AG09309 (cell line): ENCODE results near the gene LCN1.

Experiments
- DNase-seq: peaks from one replicate; pipeline ENCODE4 v3.0.0-alpha.2; 2010; ENCODE audit warnings: low read depth
- H3K4me3 ChIP-seq: 2 replicates; pipeline ENCODE4 v1.5.1; 2011; ENCODE audit warnings: mild to moderate bottlenecking, low read depth, low read length, moderate library complexity; ENCODE audit not compliant: control insufficient read depth
- CTCF ChIP-seq: IDR thresholded peaks from 2 replicates; pipeline ENCODE4 v1.5.1; 2011; ENCODE audit warnings: mild to moderate bottlenecking, low read depth, low read length, inconsistent platforms; ENCODE audit not compliant: insufficient read depth, control insufficient read depth; ENCODE audit errors: missing control alignments

Gene LCN1

GRCh38 chr9:135478829-135479468, 42.3 kb upstream of the LCN1 start:
- no peak for DNase-seq
- H3K4me3 ChIP-seq: peak overlapping the region; percentile 38
- peak; percentile 23 for TF ChIP-seq CTCF

DNA sequence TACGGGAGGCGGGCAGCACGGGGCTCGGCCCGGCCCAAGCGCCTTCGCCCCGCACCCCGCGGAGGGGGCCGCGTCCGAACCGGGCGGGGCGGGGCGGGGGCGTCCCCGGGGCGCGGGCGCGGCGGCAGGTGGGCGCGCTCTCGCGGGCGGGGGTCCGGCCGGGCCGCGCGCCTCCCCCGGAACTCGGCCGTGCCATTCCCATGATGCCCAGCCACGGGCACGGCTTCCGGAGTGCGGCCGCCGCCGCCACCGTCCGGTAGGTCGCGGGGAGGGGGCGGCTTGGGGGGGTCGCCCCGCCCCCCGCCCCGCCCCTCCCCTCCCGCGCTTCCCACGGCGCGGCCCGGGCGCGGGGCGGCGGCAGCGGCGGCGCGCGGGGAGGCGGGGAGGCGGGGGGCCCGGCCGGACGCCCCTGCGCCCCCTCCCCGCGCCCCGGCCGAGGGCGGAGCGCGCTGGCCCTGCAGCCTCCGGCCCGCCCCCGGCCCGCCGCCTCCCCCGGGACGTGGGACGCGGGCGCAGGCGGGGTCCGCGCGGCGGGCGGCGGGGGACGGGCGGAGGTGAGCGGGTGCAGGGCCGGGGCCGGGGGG, 41.7 kb upstream of the LCN1 start, which contains the start of gene PPP1R26:
TSS of gene PPP1R26 (plus strand) at position 314 of the 584 bp plus-strand sequence. CDS start 4,729 bp downstream, outside the sequence.
- DNase-seq: no peak
- H3K4me3 ChIP-seq: peak within 1 kb of the TSS; percentile 86
- TF ChIP-seq CTCF: no peak

DNA sequence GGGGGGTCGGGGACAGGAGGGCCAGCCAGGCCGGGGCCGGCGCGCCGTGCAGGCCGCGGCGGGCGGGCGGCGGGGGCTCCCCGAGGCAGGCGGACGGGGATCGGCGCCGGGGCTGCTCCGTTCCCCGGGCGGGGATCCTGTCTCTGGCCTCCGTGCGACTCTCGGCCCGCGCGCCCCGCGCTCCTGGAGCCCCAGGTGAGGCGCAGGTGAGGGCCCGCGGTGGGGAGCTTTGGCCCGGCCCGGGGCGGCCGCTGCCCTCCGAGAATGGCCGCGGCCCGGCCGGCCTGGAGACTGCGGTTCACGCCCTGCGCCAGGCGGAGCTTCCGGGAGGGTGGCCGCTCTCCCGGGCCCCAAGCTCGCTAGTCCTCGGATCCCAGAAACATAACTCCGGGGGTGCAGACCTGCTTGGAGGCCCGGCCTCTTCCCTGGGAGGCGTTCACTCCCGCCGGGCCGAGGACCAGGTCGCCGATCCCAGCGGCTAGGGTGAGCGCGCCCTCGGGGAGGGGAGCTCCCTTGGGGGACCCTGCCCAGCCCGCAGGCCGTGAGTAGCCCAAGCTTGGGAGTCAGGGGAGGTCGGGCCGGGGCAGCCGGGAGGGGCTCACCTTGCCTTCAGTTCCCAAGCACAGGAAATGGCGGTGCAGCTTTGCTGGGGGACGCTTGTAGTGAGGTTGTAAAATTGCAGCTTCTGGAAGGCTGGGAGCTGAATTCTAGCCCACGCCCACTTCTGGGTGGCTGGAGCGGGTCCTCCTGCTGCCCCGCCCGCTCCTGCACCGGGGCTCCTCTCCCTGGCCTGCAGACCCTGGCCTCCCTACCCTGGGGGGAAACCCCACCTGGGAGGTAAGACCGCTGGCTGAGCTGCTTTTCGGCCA, 40.9 kb upstream of the LCN1 start:
- H3K4me3 ChIP-seq: peak overlapping the region; percentile 86
- no peak for DNase-seq
- no peak for TF ChIP-seq CTCF

DNA sequence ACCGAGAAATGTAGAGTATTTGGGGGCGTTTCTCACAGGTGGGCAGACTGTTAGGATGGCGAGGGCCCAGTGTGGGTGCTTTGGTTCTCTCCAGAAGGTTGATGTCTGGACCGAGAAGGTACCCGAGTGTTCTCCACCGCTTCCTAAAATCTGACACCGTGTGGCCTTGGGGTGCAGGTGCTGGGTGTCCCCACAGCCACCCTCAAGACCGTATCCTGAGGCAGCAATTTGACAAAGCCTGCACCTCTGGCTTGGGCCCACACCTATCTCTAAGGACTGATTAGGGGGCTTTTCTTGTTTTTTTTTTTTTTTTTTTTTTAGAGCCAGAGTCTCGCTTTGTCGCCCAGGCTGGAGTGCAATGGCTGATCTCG, 40.3 kb upstream of the LCN1 start:
- TF ChIP-seq CTCF: no peak
- DNase-seq: no peak
- peak overlapping the region; percentile 86 for H3K4me3 ChIP-seq

- no peak for TF ChIP-seq CTCF
These were observed 39.1 kb upstream of the LCN1 start for GRCh38 chr9:135482015-135482754.

GRCh38 chr9:135484460-135485277, 36.6 kb upstream of the LCN1 start:
- TF ChIP-seq CTCF: no peak

More at GRCh38 chr9:135482015-135482754, 39.1 kb upstream of the LCN1 start:
- DNase-seq: no peak
- H3K4me3 ChIP-seq: no peak overlapping the region

More at GRCh38 chr9:135484460-135485277, 36.6 kb upstream of the LCN1 start:
- no peak overlapping the region for H3K4me3 ChIP-seq
- no peak for DNase-seq
